SH-SY5Y (cell line): ENCODE data around the gene RASA1.

Source experiments
- GATA2 ChIP-seq: IDR thresholded peaks from 2 replicates; pipeline ENCODE4 v1.6.1; 2011; ENCODE audit warnings: mild to moderate bottlenecking, low read depth, low read length
- GATA3 ChIP-seq: IDR thresholded peaks from 2 replicates; pipeline ENCODE4 v1.6.1; 2011; ENCODE audit warnings: low read depth, mild to moderate bottlenecking, low read length, moderate library complexity

DNA sequence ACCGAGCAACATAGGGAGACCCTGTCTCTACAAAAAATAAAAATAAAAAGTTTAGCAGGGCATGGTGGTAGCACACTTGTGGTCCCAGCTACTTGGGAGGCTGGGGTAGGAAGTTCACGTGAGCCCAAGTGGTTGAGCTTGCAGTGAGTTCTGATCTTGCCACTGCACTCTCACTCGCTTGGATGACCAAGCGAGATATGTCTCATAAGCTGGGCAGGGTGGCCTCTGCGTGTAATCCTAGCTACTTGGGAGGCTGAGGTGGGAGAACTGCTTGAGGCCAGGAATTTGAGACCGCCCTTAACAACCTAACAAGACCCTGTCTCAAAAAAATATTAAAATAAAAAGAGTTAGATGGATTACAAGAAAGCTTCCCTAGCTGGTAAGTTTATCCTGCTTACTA lies 32.5 kb downstream of the RASA1 start:
- TF ChIP-seq GATA3 (no peak), GATA2 (no peak)
